ENCODE results near the gene CCDC28B.

The CCDC28B gene

DNA sequence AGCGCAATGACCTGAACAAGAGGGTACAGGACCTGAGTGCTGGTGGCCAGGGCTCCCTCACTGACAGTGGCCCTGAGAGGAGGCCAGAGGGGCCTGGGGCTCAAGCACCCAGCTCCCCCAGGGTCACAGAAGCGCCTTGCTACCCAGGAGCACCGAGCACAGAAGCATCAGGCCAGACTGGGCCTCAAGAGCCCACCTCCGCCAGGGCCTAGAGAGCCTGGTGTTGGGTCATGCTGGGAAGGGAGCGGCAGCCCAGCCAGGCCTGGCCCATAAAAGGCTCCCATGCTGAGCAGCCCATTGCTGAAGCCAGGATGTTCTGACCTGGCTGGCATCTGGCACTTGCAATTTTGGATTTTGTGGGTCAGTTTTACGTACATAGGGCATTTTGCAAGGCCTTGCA, 5.4 kb upstream of the CCDC28B start:
- TF ChIP-seq, protein P1, sequence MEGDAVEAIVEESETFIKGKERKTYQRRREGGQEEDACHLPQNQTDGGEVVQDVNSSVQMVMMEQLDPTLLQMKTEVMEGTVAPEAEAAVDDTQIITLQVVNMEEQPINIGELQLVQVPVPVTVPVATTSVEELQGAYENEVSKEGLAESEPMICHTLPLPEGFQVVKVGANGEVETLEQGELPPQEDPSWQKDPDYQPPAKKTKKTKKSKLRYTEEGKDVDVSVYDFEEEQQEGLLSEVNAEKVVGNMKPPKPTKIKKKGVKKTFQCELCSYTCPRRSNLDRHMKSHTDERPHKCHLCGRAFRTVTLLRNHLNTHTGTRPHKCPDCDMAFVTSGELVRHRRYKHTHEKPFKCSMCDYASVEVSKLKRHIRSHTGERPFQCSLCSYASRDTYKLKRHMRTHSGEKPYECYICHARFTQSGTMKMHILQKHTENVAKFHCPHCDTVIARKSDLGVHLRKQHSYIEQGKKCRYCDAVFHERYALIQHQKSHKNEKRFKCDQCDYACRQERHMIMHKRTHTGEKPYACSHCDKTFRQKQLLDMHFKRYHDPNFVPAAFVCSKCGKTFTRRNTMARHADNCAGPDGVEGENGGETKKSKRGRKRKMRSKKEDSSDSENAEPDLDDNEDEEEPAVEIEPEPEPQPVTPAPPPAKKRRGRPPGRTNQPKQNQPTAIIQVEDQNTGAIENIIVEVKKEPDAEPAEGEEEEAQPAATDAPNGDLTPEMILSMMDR (IDR thresholded peaks at IDR 0.05; ENCODE audit: insufficient read depth, low read depth, low read length, missing control alignments), result no peak
- no peak for DNase-seq (ENCODE audit: low read depth)
- no peak overlapping the region for H3K4me3 ChIP-seq (ENCODE audit: low read depth, low read length)

DNA sequence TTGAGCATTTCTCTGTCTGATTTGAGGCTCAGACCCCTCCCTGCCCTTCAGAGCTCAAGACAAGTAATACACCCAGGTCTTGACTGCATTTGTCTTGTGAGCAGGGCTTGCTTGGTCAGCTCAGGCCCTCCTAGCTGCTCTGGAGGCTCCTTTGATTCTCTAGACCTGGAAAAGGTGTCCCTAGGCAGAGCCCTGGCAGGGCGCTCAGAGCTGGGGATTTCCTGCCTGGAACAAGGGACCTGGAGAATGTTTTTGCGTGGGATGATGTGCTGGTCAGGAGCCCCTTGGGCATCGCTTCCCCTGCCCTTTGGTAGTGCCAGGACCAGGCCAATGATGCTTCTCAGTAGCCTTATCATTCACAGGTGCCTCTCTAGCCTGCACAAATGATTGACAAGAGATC, 4.9 kb upstream of the CCDC28B start:
- H3K4me3 ChIP-seq (ENCODE audit: low read depth, low read length), result no peak overlapping the region
- no peak for DNase-seq (ENCODE audit: low read depth)
- TF ChIP-seq, protein P1 (IDR thresholded peaks at IDR 0.05; ENCODE audit: insufficient read depth, low read depth, low read length, missing control alignments), result no peak

DNA sequence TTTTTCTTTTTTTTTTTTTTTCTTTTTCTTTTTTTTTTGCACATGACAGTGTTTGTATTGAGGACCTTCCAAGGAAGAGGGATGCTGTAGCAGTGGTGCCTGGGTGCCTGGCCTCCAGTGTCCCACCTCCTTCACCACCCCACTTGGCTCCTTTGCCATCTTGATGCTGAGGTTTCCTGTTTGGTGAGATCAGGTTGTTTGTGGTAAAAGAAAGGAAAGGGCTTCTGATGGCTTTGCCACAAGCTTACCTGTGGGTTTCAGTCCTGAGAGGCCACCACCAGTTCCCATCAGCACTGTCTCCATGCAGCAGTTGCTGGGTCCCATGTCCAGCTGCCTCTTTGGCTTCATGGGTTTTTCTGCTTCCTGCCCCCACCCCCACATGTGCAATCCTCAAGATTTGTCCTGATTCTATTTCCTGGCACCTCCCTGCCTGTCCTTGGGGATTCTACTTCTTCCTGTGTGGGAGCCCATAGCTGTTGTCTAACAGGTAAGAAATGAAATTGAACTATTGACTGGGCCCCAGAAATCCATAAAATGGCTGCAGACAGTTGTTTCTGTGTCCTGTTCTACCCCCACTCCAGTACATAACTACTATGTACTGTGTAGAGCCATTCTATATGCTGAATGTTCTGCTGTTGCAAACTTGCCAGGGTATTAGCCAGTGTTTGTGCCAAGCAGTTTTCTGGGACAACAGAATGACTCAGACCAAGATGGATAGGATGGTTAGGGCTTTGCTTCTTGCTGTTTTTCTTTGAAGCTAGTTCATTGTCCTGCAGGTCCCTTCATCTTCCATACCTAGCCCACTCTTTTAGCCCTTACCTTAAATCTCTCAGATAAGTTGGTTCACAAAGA, 4.2 kb upstream of the CCDC28B start:
- TF ChIP-seq, protein P1 (IDR thresholded peaks at IDR 0.05; ENCODE audit: insufficient read depth, low read depth, low read length, missing control alignments), result no peak
- DNase-seq (ENCODE audit: low read depth), result no peak
- H3K4me3 ChIP-seq (ENCODE audit: low read depth, low read length), result no peak overlapping the region

DNA sequence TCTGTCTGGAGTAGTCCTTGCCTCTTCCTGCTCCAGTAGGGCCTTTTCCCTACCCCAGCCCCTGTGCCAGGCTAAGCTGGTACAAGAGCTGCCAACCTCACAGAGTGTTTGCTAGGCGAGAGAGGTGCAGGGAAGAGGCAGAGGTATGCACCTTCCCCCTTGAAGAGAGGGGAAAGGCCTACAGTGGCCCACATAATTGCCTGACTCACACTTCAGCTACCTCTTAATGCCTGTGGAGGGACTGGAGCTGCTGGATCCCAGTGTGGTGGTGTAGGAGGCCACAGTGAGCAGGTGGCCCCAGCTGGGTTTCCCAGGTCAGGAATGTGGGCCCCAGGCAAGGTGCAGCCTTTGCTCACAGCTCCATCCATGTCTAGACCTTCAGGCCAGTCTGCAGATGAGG, 3.3 kb upstream of the CCDC28B start:
- DNase-seq (ENCODE audit: low read depth), result no peak
- H3K4me3 ChIP-seq (ENCODE audit: low read depth, low read length), result no peak overlapping the region
- TF ChIP-seq, protein P1 (IDR thresholded peaks at IDR 0.05; ENCODE audit: insufficient read depth, low read depth, low read length, missing control alignments), result no peak

DNA sequence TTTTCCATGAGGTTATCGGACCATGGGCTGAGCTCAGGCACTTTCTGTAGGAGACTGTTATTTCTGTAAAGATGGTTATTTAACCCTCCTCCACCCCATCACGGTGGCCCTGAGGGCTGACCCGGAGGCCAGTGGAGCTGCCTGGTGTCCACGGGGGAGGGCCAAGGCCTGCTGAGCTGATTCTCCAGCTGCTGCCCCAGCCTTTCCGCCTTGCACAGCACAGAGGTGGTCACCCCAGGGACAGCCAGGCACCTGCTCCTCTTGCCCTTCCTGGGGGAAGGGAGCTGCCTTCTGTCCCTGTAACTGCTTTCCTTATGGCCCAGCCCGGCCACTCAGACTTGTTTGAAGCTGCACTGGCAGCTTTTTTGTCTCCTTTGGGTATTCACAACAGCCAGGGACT, 2.6 kb upstream of the CCDC28B start:
- TF ChIP-seq, protein P1 (IDR thresholded peaks at IDR 0.05; ENCODE audit: insufficient read depth, low read depth, low read length, missing control alignments), result no peak
- no peak for DNase-seq (ENCODE audit: low read depth)
- no peak overlapping the region for H3K4me3 ChIP-seq (ENCODE audit: low read depth, low read length)

DNA sequence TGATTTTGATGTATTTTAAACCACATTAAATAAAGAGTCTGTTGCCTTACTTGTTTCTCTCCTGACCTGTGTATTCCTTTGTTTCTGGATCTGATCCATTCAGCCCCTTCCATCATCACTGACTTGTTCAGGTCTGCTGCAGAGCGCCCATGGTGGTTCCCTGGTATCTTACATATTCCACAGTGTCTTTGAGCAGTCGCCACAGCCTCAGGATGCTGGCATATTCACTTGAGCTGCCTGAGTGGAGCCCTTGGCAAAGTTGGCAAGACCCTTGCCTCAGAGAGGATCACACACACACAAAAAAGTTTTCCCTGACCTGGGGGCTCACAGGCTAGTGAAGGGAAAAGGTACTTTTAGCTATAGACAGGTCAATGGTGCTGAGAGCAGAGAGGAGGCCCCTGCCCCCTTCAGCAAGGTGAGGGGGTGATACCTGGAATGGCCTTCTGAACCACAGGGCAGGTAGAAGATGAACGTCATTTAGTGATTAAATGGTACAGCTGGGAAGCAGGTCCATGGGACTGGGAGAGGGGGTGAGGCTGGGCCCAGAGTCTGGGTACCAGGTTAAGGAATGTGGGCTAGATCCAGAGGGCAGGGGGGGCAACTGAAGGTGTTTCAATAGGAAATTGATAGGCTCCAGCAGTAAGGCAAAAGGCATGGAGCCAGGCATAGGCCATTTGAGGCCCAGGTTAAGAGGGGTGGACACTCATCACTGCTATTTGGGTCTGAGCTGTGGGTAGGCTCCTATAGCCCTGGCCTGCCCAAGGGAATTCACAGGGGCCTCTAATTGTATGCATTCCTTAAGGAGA, 2.0 kb upstream of the CCDC28B start:
- TF ChIP-seq, protein P1 (IDR thresholded peaks at IDR 0.05; ENCODE audit: insufficient read depth, low read depth, low read length, missing control alignments), result no peak
- no peak overlapping the region for H3K4me3 ChIP-seq (ENCODE audit: low read depth, low read length)
- no peak for DNase-seq (ENCODE audit: low read depth)

Measured in GM12865 (cell line).